ENCODE results near the gene DAD1.
"Not testable (repeated sequence)": the region's sequence is repeated elsewhere in the genome, so short reads cannot be mapped to it uniquely, and the experiment has no call there.

Gene DAD1

DNA sequence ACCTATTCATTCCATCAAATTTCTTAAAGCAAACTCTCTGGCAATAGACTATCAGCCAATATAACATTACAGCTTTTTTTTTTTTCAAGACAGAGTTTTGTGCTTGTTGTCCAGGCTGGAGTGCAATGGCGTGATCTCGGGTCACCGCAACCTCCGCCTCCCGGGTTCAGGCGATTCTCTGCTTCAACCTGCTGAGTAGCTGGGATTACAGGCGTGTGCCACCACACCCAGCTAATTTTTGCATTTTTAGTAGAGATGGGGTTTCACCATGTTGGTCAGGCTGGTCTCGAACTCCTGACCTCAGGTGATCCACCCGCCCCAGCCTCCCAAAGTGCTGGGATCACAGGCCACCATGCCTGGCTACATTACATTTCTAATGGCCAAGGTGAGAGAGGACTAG is 22.8 kb downstream of the DAD1 start:
- not testable (repeated sequence) for DNase-seq

DNA sequence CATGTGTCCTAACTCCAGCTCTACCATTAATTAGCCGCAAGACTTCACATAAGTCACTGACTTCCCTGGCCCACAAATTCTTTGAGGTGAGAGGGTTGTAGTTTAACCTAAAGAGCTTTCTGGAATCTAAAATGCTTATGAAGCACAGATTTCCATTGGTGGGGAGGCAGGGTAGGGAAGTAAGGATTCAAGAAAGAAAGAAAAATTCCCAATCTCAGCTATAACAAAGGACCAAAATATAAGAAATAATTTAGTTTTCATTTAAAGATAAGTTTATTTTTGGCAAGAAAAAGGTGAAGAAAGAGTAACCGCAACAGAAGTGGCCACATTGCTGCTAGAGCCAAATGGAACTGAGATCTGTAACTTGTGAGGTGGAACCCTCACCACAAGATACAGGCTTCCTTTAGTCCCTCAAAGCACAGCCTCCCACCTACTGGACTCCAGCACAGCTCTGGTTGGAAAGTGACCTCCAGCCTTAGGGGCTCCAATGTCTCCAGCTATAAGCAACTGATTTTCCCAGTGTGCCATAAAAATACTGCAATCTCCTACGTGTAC is 23.6 kb downstream of the DAD1 start:
- DNase-seq: no peak

DNA sequence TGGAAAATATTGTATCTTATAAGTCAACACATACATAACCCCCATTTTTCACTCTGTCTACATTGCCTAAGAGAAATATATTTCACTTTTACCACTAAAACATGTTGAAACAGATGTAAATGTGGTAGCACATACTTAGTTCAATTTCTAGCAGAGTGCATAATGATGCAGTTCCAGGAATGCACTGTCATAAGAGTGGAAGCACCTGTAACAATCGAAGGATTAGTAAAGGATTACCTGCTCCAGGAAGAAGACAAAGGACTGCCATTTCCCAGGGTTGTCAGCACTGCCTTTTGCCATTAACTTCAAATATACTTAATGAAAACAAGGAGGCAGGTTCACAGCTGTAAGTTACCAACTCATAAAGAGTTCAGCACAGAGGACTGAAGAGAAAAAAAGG is 24.6 kb downstream of the DAD1 start:
- no peak for DNase-seq

DNA sequence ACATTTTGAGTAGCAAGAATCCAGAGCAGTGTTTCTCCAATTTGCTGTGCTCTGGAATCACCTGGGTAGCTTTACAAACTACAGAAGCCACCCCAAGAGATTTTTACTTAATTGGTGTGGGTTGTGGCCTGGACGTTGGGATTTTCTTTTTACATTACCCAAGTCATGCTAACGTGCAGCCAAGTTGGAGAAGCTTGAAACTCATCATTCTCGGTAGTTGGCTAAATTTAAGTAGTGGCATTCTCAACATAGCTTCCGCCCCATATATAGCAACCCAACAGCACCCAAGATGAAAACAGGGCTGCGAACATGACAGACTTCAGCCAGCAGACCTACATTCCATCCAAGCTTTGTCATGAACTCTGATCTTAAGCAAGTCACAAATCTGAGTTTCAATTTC is 25.0 kb downstream of the DAD1 start:
- no peak for DNase-seq

DNA sequence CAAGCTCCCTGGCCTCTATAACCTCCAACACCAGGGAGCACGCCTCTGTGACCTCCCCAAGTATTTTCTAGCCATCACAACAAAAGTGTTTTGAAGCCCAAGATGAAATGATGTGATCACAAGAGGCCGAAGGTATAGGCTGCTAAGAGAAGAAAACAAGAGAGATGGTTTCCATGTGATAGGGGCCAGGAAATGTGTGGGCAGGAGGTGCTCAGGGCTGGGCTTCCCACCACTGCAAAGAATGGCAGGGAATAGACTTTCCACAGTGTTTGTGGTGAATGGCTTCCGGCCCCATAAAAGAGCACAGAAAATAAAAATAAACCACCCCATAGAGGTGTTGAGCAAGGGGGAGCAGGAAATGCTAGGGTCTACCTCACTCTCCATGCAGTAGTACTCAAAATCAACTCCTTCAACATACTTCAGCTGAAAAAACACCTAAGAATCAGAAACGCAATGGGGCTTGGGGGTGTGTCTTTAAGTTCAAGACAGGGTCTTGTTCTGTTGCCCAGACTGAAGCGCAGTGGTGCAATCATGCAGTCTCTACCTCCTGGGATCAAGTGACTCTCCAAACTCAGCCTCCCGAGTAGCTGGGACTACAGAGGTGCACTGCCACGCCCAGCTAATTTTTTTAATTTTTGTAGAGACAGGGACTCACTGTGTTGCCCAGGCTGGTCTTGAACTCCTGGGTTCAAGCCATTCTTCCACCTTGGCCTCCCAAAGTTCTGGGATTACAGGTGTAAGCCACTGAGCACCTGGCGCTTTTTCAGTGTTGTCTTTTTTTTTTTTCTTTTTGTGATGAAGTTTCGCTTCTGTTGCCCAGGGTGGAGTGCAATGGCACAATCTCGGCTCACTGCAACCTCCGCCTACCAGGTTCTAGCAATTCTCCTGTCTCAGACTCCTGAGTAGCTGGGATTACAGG is 27.1 kb downstream of the DAD1 start:
- peak; percentile 70 for DNase-seq

DNA sequence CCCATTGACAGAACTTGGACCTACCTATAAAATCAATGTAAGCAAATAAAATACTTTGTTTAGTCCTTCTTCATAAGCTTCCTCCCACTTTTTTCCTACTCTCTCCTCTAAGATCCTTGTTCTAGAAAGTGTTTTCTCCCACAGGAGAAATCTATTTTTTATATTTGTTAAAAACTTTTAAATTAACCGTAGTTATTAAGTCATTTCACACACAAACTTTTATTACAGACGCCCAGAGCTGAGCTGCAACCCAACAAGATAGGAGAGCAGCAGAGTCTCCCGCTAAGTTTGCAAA is 27.7 kb downstream of the DAD1 start:
- DNase-seq: no peak

DNA sequence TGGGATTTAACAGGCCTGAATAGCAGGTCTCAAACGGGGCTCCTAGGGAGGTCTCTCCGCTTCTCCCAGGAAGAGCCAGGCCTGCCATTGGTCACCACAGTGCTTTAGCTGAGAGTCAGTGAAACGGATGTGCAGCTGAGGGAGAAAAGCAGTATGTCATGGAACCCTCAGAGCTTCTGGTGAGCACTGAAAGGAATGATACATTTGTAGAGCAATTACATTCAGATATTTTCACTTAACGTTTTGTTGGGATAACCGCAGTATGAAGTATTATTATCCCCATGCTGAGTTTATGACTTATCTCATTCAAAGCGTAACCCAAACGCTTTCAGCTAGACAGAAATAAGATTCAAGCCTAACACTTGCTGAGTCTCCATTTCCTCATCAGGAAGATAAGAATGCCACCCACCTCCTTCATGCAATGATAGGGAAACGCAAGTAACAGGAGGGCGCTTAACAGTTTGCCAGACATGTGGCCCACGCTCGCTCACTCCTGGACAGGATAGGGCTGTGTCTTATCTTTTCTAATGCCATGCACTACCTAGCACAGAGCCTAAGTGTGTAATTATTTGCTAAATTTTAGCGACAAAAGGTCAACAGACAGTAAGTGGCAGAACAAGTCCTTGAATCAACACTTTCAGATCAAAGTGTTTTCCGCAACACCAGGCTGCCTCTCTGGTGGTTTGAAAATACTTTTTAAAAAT is 28.2 kb downstream of the DAD1 start:
- peak; percentile 43 for DNase-seq

DNA sequence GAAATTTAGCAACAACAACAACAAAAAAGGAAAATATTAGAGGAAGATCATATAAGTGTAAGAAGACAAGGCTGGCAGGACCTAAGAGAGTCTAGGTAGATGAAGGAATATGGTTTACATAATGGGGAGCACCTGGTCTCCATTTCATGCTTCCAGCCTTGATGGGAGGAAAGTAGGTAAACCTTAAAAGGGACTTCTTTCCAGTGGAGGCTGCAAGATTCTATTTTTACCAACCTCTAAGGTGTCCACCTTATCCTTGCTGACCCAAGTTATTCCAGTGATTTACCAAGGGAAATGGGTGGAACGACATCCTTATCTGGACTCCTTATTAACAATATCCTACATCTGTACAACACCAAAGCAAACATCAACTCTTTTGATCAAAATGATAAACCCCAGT is 30.0 kb downstream of the DAD1 start:
- DNase-seq: no peak

DNA sequence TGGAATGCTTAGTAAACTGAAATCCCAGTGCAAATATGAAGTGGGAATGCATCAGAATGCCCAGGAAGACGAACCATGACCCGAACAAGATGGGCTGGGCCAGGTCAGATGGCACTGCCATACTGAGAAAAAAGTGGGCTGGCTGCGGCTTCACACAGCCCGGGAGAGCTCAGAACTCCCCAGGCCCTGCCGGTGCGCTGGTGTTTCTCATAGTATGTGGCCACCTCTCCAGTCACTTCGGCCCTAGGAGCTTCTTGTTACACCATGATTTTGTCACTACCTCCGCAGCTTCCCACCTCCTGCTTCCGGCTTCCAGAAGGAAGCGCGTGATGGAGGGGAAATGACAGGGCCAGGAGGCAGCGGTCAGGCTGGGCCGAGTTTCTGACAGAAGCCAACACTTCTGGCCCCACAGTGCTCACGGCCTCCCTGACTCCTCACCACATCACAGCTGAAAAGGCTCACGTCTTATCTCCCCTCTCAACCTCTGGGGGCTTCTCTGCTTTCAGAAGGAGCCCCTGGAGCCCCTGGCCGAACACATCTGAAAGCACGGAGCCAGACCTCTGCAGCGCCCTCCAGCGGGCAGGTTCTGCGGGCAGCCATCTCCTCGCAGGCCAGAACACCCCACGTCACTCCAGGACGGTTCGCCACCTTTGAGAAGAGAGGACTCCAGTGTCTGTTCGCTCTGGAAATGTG is 30.7 kb downstream of the DAD1 start:
- peak; percentile 70 for DNase-seq

DNA sequence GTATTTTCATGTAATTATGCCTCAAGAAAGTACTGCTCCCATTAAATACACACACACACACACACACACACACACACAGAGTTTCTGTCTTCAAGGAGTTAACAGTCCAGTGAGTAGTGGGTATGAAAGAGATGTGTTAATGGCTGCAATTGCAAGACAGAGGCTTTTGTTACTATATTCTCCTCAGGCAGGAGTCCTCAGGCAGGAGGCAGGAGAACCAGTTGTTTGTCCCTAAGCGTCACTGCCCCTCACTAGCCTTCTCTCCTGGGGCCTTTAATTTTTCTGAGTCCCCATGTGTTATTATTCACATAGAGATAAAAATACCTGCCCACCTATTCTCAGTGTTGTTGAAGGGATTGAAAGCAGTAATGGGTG is 31.2 kb downstream of the DAD1 start:
- DNase-seq: no peak

DNA sequence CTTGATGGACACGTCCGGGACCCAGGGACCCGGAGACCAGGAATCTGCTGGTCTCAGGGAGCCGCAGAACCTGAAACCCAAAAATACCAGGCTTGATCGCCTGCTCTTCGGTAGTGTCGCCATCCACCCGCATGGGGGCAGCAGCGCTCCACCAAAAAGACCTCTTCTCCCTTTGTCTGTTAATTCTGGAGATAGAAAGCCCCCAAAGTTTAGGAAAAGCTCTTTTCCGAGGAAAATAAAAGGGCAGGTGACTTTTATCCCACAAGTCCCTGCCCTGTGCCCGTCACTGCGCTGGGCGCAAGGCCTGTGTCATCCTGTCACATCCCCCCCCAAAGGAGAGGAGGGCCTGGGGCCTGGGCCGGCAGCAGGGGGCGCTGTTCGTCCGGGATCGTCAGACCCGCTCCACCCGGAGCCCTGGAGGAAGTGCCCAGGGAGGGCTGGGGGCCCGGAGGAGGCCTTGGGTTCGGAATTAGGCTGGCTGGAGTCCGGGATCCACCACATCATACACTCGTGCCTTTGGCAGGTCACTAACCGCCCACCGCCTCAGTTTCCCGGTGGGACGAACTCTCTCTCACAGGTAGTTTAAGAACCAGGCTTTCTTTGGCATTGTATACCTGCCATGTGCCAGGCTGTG is 31.9 kb downstream of the DAD1 start:
- peak; percentile 86 for DNase-seq

DNA sequence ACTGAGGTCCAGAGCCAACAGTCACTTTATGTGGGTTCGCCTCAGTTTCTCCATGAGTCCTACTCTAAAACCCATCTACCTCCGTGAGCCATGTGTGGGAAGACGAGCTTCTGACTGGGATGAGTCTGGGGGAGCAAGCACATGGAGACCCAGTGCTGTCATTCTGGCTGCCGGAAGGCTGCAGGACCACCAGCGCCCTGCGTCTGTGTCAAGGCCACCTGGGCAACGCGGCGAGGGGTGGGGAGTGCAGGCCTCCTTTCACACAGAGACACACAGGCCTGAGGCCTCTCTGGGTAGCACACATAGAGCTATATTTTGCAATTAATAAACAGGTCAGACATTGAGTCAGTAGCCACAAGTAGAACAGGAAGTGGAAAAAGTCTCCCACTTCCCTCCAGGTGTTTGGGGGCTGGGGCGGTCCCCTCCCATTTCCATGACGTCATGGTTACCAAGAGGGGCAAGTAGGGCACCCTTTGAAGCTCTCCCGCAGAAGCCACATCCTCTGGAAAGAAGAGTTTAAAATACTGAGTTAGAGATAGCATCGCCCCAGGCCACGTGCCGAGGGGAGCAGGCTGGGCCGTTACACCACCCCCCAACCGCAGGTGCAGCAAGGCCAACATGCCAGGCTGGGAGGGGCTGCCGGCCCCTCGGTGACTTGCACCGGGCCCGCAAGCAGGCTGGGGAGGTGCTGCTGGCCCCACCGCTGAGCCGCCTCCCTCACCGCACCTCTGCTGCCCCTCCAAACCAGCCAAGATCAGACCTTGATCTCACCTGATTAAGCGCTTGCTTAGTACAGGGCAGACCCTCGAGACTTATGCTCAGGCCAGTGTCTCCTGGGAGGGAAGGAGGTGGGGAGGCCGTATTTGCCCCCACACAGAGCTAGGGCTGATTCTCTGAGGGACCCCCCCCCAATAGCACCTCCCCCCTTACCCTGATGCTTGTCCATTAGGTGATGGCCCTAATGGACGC is 32.7 kb downstream of the DAD1 start:
- DNase-seq: peak; percentile 96

DNA sequence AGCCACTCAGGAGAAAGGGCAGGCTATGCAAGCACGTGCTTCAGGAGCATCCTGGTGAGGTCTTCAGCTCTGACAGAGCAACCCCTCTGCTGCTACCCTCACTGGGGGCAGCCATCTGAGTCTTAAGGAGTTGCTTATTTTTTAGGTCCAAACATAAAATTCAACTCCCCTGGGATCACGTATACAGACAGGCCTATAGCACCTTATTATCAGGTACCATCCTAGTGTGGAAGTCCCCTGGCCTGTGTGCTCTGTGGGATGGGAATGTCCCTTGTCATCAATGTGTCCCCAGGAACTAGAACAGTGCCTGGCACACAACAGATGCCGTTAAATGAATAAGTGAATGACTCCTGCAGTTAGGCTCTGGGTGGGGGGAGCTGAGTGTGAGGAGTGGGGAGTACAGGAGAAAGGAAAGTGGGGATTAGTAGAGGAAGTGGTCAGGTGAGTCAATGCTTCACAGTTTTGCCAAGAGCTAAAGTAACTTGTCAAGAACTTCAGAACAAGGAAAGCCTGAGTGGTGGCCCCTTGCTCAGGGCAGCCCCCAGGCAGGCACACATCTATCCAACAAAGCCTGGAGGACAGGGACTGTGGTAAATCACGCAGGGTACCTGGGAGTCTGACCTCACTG is 33.5 kb downstream of the DAD1 start:
- DNase-seq: peak; percentile 65

DNA sequence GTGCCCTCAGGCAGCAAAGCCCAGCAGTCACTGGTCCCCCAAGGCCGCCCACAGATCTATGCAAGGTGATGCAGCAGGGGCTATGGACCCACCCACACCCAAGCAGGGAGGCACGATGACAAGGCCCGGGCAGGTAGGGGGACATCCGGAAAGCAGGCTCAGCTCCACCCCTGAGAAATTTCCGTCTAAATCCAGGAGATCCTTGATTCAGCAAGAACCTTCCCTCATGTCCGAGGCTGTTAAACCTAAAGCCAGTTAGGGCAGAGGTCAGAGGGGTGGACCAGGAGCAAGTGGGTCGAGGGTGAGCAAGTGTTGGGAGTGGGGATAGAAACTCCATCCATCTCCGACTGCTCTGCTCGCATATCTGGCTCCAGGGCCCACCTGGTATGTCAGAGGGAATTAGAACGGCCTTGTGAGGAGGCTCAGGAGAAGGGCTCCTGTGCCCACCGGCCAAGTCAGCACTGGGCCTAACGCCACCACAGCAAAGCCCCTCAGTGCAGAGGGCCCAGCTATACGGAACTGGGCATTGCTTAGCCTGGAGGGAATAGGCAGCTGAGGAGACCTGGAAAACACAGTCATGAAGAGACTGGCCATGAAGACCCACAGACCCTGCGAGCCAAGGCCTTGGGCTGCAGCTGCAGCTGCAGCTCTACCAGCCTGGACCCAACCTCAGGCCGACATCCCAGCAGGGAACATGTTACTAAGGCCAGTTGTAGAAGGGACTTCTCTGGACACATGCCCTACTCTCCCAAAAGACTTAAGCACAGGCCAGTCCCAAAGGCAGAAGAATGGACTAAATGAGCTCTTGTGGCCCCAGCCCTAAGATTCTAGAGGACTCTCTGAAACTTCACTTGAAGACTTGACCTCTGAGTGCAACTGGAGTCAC is 34.3 kb downstream of the DAD1 start:
- DNase-seq: no peak

DNA sequence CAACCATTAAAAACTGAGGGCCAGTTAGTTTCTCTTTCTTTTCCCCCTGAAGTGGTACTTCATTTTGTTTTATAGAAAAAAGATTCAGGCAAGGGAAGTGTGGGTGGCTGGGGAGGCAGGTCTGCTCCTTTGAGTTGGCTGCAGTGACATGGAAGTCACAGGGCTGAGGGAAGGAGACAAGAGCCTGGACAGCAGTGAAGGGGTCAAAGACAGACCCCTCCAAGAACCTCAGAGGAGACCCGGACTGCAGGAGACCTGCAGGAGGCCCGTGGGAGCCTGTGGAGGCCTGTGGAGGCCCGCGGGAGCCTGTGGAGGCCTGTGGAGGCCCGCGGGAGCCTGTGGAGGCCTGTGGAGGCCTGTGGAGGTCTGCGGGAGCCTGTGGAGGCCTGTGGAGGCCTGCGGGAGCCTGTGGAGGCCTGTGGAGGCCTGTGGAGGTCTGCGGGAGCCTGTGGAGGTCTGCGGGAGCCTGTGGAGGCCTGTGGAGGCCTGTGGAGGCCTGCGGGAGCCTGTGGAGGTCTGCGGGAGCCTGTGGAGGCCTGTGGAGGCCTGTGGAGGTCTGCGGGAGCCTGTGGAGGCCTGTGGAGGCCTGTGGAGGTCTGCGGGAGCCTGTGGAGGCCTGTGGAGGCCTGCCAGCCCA is 35.0 kb downstream of the DAD1 start:
- not testable (repeated sequence) for DNase-seq

DNA sequence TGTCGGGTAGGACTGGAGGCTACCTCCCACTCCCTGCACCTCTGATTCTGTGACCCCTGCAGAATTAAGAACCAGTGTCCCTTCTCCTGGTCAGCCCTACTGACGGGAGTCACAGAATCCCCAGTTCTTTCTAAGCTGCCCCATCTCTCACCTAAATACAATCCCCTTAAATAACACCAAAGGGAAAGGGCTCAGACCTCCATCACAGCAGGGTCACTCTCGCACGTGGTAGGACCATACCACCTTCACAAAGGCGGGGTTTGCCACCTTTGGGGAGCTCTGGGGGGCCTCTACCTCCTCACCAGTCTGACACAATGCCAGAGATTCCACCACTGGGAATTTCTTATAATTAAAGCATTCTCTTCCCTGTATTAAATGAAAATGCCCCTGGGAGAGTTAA is 35.6 kb downstream of the DAD1 start:
- no peak for DNase-seq

DNA sequence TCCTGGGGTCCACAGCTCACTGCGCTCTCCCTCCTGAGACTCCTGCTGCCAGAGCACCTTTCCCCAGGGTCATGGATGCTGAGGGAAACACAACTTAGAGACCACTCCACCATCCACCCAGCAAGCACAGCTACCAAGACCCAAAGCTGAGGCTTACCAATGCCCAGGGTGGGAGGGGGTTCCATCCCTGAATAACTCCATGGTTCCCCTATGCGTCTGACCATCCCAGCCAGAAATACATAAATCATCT is 36.3 kb downstream of the DAD1 start:
- DNase-seq: no peak

DNA sequence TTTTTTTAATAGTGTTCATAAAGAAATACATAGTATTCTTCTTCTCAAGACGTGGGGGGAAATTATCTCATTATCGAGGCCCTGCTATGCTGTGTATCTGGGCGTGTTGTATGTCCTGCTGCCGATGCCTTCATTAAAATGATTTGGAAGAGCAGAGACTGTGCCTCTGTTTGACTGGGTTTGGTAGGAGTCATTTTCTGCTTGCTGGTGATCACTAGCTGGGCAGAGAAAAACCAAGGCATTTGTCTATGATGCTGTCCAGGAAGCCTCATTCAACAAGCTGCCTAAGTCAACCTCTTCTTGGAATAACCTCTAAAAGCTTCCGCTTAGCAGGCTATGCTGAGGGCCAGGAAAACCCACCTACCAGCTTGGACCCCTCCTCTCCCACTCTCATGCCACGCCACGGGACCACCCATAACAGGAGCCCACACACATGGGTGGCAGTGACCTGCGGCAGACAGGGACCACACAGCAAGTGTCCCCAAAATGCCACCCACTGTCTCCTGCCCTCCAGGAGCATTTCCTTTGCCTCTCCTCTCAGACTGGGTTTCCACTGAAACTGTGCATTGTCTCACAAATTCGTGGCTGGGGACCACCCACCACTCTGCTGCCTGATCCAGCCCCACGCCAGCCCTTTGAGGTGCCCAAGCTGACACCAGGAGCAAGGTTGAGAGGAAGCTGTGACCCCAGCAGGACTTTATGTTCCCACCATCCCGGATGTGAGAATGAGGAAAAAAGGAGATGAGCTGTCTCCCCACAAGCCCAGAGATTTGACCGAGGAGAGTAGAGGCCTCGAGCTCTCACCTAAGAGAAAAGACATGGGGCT is 36.8 kb downstream of the DAD1 start:
- no peak for DNase-seq

DNA sequence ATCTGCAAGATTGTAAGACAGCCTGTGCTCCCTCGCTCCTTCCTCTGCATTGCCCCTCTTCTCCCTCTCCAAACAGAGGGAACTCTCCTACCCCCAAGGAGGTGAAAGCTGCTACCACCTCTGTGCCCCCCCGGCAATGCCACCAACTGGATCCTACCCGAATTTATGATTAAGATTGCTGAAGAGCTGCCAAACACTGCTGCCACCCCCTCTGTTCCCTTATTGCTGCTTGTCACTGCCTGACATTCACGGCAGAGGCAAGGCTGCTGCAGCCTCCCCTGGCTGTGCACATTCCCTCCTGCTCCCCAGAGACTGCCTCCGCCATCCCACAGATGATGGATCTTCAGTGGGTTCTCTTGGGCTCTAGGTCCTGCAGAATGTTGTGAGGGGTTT is 37.4 kb downstream of the DAD1 start:
- DNase-seq: no peak
